Thyroid gland (tissue), 4 donors: ENCODE data around the gene TNP2. TPM values are rescaled to one million over a fixed set of nuclear protein-coding genes. Genes with fewer than 3 reads are reported as not detected.

Experiments used
- DNase-seq, 2 donors: peaks; one replicate each; pipeline ENCODE4 v3.0.0-alpha.2; 2019
- H3K27ac ChIP-seq, 3 donors: fragments of 200-600 bp; sonication (generic); 1 replicate in 2 of 3; 2 replicates in 1 of 3; pipeline ENCODE4 v1.5.1; 2016 to 2019; ENCODE audit warnings: mild to moderate bottlenecking in 1 of 3, moderate library complexity in 1 of 3
- H3K27me3 ChIP-seq: fragments of 200-600 bp; sonication (generic); one replicate; pipeline ENCODE4 v1.5.1; 2019
- H3K36me3 ChIP-seq, 2 donors: fragments of 200-600 bp; sonication (generic); one replicate each; pipeline ENCODE4 v1.5.1; 2016 to 2019
- H3K4me1 ChIP-seq, 2 donors: fragments of 200-600 bp; sonication (generic); one replicate each; pipeline ENCODE4 v1.5.1; 2017 to 2019
- H3K4me3 ChIP-seq, 3 donors: fragments of 200-600 bp; sonication (generic); replicated peaks in 1 of 3; 1 replicate in 2 of 3; 2 replicates in 1 of 3; pipeline ENCODE4 v1.5.1; 2016; ENCODE audit warnings: mild to moderate bottlenecking in 1 of 3
- H3K9me3 ChIP-seq: fragments of 200-600 bp; sonication (generic); one replicate; pipeline ENCODE4 v1.5.1; 2017
- POLR2A ChIP-seq, 2 donors: fragments of 450-650 bp; IDR thresholded peaks; one replicate each; pipeline ENCODE4 v1.6.1; 2017; ENCODE audit warnings: antibody characterized with exemption in 2 of 2, mild to moderate bottlenecking in 2 of 2, moderate library complexity in 1 of 2
- WGBS, 2 donors: methylation state at CpG; one replicate each; pipeline ENCODE4 v1.1.5; 2017; 5-methylcytosine and 5-hydroxymethylcytosine counted together
- intact Hi-C: fragments of 100-400 bp; cut with DNase I; formaldehyde crosslinking; loops from one replicate; pipeline ENCODE4 v1.15.1; 2023
- total RNA-seq, 4 donors: library from RNA; depleted of rRNA; stranded (reverse); fragments of >200 nt; gene quantifications; one replicate each; pipeline ENCODE4 v1.2.3, GENCODE V29; 2016
- TF ChIP-seq, protein P1 (sequence below), 6 experiments: fragments of 200-600 bp in 3 of 6; fragments of 450-650 bp in 3 of 6; sonication (generic) in 3 of 6; IDR thresholded peaks; one replicate each; pipeline ENCODE4 v1.5.1; 2016 to 2019; ENCODE audit warnings: antibody characterized with exemption in 6 of 6, mild to moderate bottlenecking in 2 of 6, inconsistent platforms in 1 of 6, moderate library complexity in 1 of 6

The TNP2 gene
- total RNA-seq, 4 donors from 2014 or later: not detected

DNA sequence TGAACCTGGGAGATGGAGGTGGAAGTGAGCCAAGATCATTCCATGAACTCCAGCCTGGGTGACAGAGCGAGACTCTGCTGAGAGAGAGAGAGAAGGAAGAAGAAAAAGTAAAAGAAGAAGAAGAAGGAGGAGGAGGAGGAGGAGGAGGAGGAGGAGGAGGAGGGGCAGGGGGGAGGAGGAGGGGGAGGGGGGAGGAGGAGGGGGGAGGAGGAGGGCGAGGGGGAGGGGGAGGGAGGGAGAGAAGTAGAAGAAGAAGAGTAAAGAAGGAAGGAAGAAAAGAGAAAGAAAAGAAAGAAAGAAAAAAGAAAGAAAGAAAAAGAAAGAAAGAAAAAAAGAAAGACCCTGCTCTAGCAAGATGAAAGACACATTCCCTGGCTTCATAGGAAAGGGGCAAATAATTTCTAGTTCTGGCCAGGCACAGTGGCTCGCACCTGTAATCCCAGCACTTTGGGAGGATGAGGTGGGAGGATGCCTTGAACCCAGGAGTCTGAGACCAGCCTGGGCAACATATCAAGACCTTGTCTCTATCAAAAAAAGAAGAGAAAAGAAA lies 36.7 kb downstream of the TNP2 start:
- peaks cover 0 to 7% of the 10 kb centered on the region in 2 donors for H3K4me1 ChIP-seq
- no peak for DNase-seq
- no peaks in the 10 kb centered on the region for H3K36me3 ChIP-seq
- TF ChIP-seq POLR2A (IDR thresholded peaks at IDR 0.05): no peak
- TF ChIP-seq, protein P1, sequence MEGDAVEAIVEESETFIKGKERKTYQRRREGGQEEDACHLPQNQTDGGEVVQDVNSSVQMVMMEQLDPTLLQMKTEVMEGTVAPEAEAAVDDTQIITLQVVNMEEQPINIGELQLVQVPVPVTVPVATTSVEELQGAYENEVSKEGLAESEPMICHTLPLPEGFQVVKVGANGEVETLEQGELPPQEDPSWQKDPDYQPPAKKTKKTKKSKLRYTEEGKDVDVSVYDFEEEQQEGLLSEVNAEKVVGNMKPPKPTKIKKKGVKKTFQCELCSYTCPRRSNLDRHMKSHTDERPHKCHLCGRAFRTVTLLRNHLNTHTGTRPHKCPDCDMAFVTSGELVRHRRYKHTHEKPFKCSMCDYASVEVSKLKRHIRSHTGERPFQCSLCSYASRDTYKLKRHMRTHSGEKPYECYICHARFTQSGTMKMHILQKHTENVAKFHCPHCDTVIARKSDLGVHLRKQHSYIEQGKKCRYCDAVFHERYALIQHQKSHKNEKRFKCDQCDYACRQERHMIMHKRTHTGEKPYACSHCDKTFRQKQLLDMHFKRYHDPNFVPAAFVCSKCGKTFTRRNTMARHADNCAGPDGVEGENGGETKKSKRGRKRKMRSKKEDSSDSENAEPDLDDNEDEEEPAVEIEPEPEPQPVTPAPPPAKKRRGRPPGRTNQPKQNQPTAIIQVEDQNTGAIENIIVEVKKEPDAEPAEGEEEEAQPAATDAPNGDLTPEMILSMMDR (IDR thresholded peaks at IDR 0.05): no peak
- intact Hi-C loops: no loop called here
- no peak overlapping the region for H3K4me3 ChIP-seq
- no peaks in the 10 kb centered on the region for H3K27me3 ChIP-seq
- H3K9me3 ChIP-seq: no peaks in the 10 kb centered on the region
- 85 to 86% methylated on average over 2 of the region's 3 CpGs for WGBS, 2 donors
- peak overlapping the region in 2 of 3 donors; percentile 1 to 17 for H3K27ac ChIP-seq

DNA sequence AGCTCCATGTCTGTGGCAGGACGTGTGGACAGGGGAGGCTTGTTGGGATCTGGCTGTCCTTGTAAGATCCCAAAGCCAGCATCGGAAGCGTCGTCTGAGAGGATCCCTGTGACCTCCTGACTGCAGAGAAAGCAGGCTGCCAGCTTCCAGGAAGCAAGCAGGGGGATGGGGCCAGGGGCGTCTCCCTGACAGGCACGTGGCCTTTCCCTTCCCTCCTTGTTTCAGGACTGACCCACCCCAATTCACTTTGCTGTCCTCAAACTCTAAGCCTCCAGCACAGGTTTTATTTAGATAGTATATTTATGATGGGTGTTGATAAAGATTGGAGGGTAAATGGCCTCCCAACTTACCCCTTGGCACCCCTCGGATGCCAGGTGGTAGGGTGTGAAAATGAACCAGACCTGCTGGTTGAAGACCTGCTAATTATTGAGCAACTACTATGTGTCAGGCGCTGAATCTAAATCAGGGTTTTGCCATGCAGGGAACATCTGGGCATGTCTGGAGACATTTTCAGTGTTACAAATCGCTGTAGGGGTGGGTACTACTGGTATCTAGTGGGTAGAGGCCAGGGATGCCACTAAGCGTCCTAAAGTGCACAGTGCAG lies 37.7 kb downstream of the TNP2 start:
- H3K27ac ChIP-seq: no peak overlapping the region
- H3K27me3 ChIP-seq: no peaks in the 10 kb centered on the region
- DNase-seq: no peak
- H3K4me1 ChIP-seq: peaks cover 0 to 4% of the 10 kb centered on the region in 2 donors
- intact Hi-C loops: no loop called here
- 75 to 85% methylated on average over 10 of the region's 10 CpGs for WGBS, 2 donors
- no peak overlapping the region for H3K4me3 ChIP-seq
- H3K36me3 ChIP-seq: no peaks in the 10 kb centered on the region
- TF ChIP-seq POLR2A (IDR thresholded peaks at IDR 0.05): no peak
- TF ChIP-seq, protein P1 (IDR thresholded peaks at IDR 0.05): no peak
- no peaks in the 10 kb centered on the region for H3K9me3 ChIP-seq

DNA sequence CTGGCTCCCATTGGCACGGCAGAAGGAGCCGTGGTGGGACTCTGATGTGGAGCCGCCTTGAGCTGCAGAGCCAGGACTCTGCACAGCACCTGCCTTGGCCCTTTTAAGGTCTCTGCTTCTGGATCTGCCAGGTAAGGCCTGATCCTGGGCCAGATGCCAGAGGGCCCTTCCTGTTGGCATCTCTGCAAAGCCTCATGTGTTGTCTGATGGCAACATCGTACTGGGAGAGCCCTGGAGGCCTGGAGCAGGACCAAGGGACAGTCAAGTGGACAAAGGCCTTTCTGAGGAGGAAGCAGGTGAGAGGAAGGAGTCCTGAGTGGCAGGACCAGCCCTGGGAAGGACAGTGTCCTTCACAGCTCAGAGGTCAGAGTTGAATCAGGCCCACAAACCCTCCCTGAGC lies 39.2 kb downstream of the TNP2 start:
- intact Hi-C loops: no loop called here
- Histone ChIP-seq H3K4me3 (no peak overlapping the region), H3K27me3 (no peaks in the 10 kb centered on the region), H3K4me1 (peaks cover 0 to 14% of the 10 kb centered on the region in 2 donors), H3K27ac (peak overlapping the region in 1 of 3 donors; percentile 30), H3K9me3 (no peaks in the 10 kb centered on the region), H3K36me3 (no peaks in the 10 kb centered on the region)
- no peak for TF ChIP-seq POLR2A (IDR thresholded peaks at IDR 0.05)
- TF ChIP-seq, protein P1 (IDR thresholded peaks at IDR 0.05): no peak
- peak; percentile 82 to 95 for DNase-seq
- WGBS, 2 donors: 69 to 73% methylated on average over 4 of the region's 4 CpGs

DNA sequence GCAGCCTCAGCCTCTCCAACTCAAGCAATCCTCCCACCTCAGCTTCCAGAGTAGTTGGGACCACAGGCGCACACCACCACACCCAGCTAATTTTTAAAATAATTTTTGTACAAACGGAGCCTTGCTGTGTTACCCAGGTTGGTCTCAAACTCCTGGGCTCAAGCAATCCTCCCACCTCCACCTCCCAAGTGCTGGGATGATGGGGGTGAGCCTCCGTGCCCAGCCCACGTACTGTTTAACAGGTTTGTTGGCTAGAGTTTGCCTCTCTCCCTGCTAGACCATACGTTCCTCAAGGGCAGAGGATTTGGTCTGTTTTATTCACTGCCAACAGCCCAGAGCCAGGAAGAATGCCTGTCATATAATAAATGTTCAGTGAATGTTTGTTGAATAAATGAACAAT lies 39.7 kb downstream of the TNP2 start:
- intact Hi-C loops: no loop called here

More for the DNA sequence above, 39.7 kb downstream of the TNP2 start:
- TF ChIP-seq, protein P1 (IDR thresholded peaks at IDR 0.05): no peak
- TF ChIP-seq POLR2A (IDR thresholded peaks at IDR 0.05): no peak
- no peaks in the 10 kb centered on the region for H3K27me3 ChIP-seq
- DNase-seq: no peak
- H3K27ac ChIP-seq: no peak overlapping the region
- H3K4me1 ChIP-seq: peaks cover 0 to 18% of the 10 kb centered on the region in 2 donors
- WGBS, 2 donors: 82 to 92% methylated on average over 5 of the region's 5 CpGs
- no peaks in the 10 kb centered on the region for H3K9me3 ChIP-seq
- H3K36me3 ChIP-seq: no peaks in the 10 kb centered on the region
- no peak overlapping the region for H3K4me3 ChIP-seq
